HEK293T (cell line): ENCODE data around the gene XRCC5.
"Not testable (repeated sequence)": the region's sequence is repeated elsewhere in the genome, so short reads cannot be mapped to it uniquely, and the experiment has no call there.

Source experiments
- CTCF ChIA-PET: fragments of 350-600 bp; formaldehyde crosslinking; extraction: SDS; loops from one replicate; lab custom pipeline; 2021; ENCODE audit warnings: antibody characterized with exemption, inconsistent platforms; lab: Yijun Ruan, JAX
- POLR2A ChIA-PET: fragments of 350-600 bp; formaldehyde crosslinking; extraction: SDS; loops from one replicate; lab custom pipeline; 2020; ENCODE audit warnings: antibody characterized with exemption, inconsistent platforms; lab: Yijun Ruan, JAX
- DNase-seq: peaks from one replicate; pipeline ENCODE4 v3.0.0; 2012; ENCODE audit warnings: mixed read lengths; ENCODE audit errors: extremely low spot score
- ARNT ChIP-seq: fragments of 450-650 bp; IDR thresholded peaks from 2 replicates; pipeline ENCODE4 v1.6.1; 2017; ENCODE audit warnings: mild to moderate bottlenecking
- BHLHE40 ChIP-seq: fragments of 450-650 bp; IDR thresholded peaks from 2 replicates; pipeline ENCODE4 v1.6.1; 2016; ENCODE audit warnings: mild to moderate bottlenecking, moderate library complexity, borderline replicate concordance
- CTBP1 ChIP-seq: fragments of 450-650 bp; IDR thresholded peaks from 2 replicates; pipeline ENCODE4 v1.6.1; 2016; ENCODE audit warnings: borderline replicate concordance
- ELF4 ChIP-seq: fragments of 450-650 bp; IDR thresholded peaks from 2 replicates; pipeline ENCODE4 v1.6.1; 2017; ENCODE audit warnings: antibody characterized with exemption
- FOXA1 ChIP-seq: fragments of 450-650 bp; IDR thresholded peaks from 2 replicates; pipeline ENCODE4 v1.6.1; 2016; ENCODE audit warnings: mild to moderate bottlenecking
- FOXK2 ChIP-seq: fragments of 450-650 bp; IDR thresholded peaks from 2 replicates; pipeline ENCODE4 v1.6.1; 2016; ENCODE audit warnings: mild to moderate bottlenecking
- FOXM1 ChIP-seq: fragments of 450-650 bp; IDR thresholded peaks from 2 replicates; pipeline ENCODE4 v1.6.1; 2017; ENCODE audit warnings: mild to moderate bottlenecking, borderline replicate concordance
- HDGF ChIP-seq: fragments of 450-650 bp; IDR thresholded peaks from 2 replicates; pipeline ENCODE4 v1.6.1; 2017; ENCODE audit warnings: antibody characterized with exemption, borderline replicate concordance
- L3MBTL2 ChIP-seq: fragments of 450-650 bp; conservative IDR thresholded peaks from 2 replicates; pipeline ENCODE4 v1.6.1; 2016; ENCODE audit warnings: mild to moderate bottlenecking
- LEF1 ChIP-seq: fragments of 450-650 bp; IDR thresholded peaks from 2 replicates; pipeline ENCODE4 v1.6.1; 2017; ENCODE audit warnings: mild to moderate bottlenecking, borderline replicate concordance
- NFRKB ChIP-seq: fragments of 450-650 bp; IDR thresholded peaks from 2 replicates; pipeline ENCODE4 v1.6.1; 2016; ENCODE audit warnings: mild to moderate bottlenecking, moderate library complexity
- PKNOX1 ChIP-seq: fragments of 450-650 bp; IDR thresholded peaks from 2 replicates; pipeline ENCODE4 v1.6.1; 2016
- SP1 ChIP-seq: fragments of 450-650 bp; IDR thresholded peaks from 2 replicates; pipeline ENCODE4 v1.6.1; 2017
- SUZ12 ChIP-seq: fragments of 450-650 bp; IDR thresholded peaks from 2 replicates; pipeline ENCODE4 v1.6.1; 2016; ENCODE audit warnings: mild to moderate bottlenecking
- TARDBP ChIP-seq: fragments of 450-650 bp; IDR thresholded peaks from 2 replicates; pipeline ENCODE4 v1.6.1; 2016
- ZNF384 ChIP-seq: fragments of 450-650 bp; IDR thresholded peaks from 2 replicates; pipeline ENCODE4 v1.6.1; 2016

Gene XRCC5

DNA sequence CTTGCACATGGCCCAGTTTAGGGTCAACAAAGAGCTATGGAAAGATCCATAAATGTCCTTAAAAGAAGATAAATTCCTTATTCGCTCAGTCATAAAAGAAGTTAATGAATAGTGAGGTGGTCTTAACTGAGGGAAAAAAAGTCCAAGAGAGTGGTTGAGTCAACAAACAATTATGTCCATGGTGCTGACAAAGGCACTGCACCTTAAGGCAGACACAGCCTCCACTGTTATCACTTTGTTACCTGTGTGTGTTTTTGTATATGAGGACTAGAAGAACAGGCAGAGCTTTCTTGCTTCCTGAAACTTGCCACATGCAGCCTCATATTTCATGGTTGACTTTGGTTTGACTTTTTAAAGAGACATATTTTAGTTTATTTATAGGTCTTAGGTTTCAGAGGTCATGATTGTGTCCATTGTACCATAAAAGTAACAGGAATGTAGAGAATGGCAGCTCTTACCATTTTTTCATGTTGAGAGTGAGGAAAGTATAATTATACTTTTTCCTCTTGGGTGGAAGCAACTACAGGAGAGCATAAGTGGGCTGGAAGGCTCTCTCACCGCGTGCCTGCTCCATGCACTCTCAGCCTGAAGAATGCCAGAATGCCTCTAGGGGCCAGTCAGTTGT lies 93.6 kb downstream of the XRCC5 start:
- CTCF ChIA-PET, result interaction anchor here (0.6 kb wide), 1 partner anchor 9 kb away, joined by 10 read pairs; no protein-coding TSS in a partner anchor
- DNase-seq, result no peak
- POLR2A ChIA-PET, result no interaction called here
- no peak for TF ChIP-seq LEF1
- TF ChIP-seq CTBP1, result no peak
- no peak for TF ChIP-seq L3MBTL2
- no peak for TF ChIP-seq FOXA1
- no peak for TF ChIP-seq FOXK2
- TF ChIP-seq ELF4, result no peak
- no peak for TF ChIP-seq HDGF
- TF ChIP-seq ARNT, result no peak
- no peak for TF ChIP-seq SP1
- TF ChIP-seq NFRKB, result no peak
- TF ChIP-seq TARDBP, result no peak
- TF ChIP-seq FOXM1, result no peak
- no peak for TF ChIP-seq ZNF384
- no peak for TF ChIP-seq SUZ12
- TF ChIP-seq PKNOX1, result no peak
- no peak for TF ChIP-seq BHLHE40

GRCh38 chr2:216205486-216205885 lies 96.3 kb downstream of the XRCC5 start:
- CTCF ChIA-PET, result no interaction called here
- no peak for DNase-seq
- POLR2A ChIA-PET, result no interaction called here
- no peak for TF ChIP-seq FOXM1
- no peak for TF ChIP-seq ELF4
- no peak for TF ChIP-seq SUZ12
- TF ChIP-seq BHLHE40, result no peak
- TF ChIP-seq ARNT, result no peak
- TF ChIP-seq HDGF, result no peak

DNA sequence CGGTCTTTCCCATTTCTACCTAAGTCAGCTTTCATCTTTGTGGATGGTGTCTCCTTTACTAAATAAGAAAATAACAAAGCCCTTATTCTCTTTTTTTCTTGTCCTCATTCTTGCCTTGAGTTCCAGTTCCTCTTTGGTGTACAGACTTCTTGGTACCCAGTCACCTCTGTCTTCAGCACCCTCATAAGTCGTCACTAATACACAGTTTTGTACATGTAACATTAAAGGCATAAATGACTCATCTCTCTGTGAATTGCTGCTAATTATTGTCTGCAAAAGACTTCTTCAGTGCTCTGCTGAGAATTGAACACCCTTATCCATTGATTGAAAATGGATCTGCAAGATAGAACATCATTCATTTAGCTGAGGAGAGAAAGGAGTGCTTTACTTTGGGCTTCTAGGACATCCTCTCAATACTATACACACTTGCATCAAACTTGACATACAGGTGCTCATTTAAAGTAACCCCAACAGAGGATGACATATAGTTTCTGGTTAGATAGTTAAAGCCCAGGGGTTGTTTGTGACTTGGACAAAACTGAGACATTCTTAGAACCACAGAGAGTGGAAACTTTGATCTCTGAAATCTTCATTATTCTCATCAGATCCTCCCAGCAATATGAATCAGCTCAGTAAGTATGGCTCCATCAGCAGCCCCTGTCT lies 97.0 kb downstream of the XRCC5 start:
- no peak for DNase-seq
- TF ChIP-seq ZNF384 (no peak), BHLHE40 (no peak), TARDBP (no peak), PKNOX1 (no peak), SUZ12 (no peak), FOXK2 (no peak), ELF4 (no peak), FOXA1 (no peak), L3MBTL2 (no peak), ARNT (no peak), FOXM1 (no peak), HDGF (no peak), NFRKB (no peak), LEF1 (no peak)
- ChIA-PET CTCF (no interaction called here), POLR2A (no interaction called here)

DNA sequence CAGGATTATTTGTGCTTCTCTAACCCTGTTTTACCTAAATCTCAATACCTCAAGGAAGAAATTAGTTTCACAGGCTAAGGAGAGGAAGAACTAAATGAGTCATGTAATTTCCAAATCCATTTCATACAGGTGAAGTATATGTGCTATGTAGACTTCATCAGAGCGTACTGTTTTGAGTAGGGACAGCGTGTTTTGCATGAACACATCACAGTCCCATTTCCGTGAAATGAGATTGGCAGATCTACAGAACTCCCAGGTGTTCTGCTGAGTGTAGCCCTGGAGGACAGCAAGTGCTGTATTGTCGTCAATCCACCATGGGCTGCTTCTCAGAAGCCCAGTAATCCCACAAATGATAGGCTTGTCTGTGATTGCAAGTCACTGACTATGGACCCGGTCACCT lies 97.7 kb downstream of the XRCC5 start:
- DNase-seq, result no peak
- POLR2A ChIA-PET, result no interaction called here
- CTCF ChIA-PET, result no interaction called here
- TF ChIP-seq NFRKB (no peak), BHLHE40 (no peak), LEF1 (no peak), ZNF384 (no peak), PKNOX1 (no peak), FOXA1 (no peak), TARDBP (no peak), L3MBTL2 (no peak)

GRCh38 chr2:216208661-216209060 lies 99.5 kb downstream of the XRCC5 start:
- DNase-seq, CTCF ChIA-PET, POLR2A ChIA-PET: not testable (repeated sequence)

GRCh38 chr2:216210701-216211540 lies 101.8 kb downstream of the XRCC5 start:
- ChIA-PET POLR2A (no interaction called here), CTCF (interaction anchor here (0.6 kb wide), 1 partner anchor 9 kb away, joined by 10 read pairs; no protein-coding TSS in a partner anchor)
- no peak for DNase-seq
- no peak for TF ChIP-seq SUZ12
- no peak for TF ChIP-seq ZNF384
- TF ChIP-seq ELF4, result no peak
- no peak for TF ChIP-seq FOXA1
- TF ChIP-seq FOXK2, result no peak
- no peak for TF ChIP-seq TARDBP
- TF ChIP-seq FOXM1, result no peak
- TF ChIP-seq CTBP1, result no peak
- no peak for TF ChIP-seq PKNOX1
- no peak for TF ChIP-seq ARNT
- no peak for TF ChIP-seq HDGF
